HuH-7 (cell line): Measurements from ENCODE around the gene RRAGA.
"Not testable (repeated sequence)": the region's sequence is repeated elsewhere in the genome, so short reads cannot be mapped to it uniquely, and the experiment has no call there.

Experiments used
- DNase-seq: peaks from one replicate; pipeline ENCODE4 v3.0.0; 2011; ENCODE audit warnings: low spot score

The RRAGA gene

GRCh38 chr9:19087106-19088000 lies 38.1 kb downstream of the RRAGA start:
- no peak for DNase-seq

- not testable (repeated sequence) for DNase-seq
Observed at GRCh38 chr9:19097431-19097830, 48.2 kb downstream of the RRAGA start.
